HK-2 (cell line): ENCODE results near the gene C4B.
"Not testable (repeated sequence)": the region's sequence is repeated elsewhere in the genome, so short reads cannot be mapped to it uniquely, and the experiment has no call there.

ENCODE experiments used
- DNase-seq: peaks from one replicate; pipeline ENCODE4 v3.0.0-alpha.2; 2018; ENCODE audit not compliant: unreplicated experiment

The C4B gene

GRCh38 chr6:31980998-31981397, 33.6 kb upstream of the C4B start:
- not testable (repeated sequence) for DNase-seq

- DNase-seq: not testable (repeated sequence)
These were observed 32.9 kb upstream of the C4B start, which contains the start of gene C4A for GRCh38 chr6:31981744-31982143. TSS of gene C4A (plus strand) at chr6:31982057. CDS start at chr6:31982108, 51 bp downstream.

GRCh38 chr6:31989363-31989762, 25.2 kb upstream of the C4B start:
- not testable (repeated sequence) for DNase-seq

GRCh38 chr6:31994421-31994820, 20.2 kb upstream of the C4B start:
- not testable (repeated sequence) for DNase-seq

GRCh38 chr6:31996385-31996784, 18.2 kb upstream of the C4B start:
- DNase-seq: not testable (repeated sequence)

- not testable (repeated sequence) for DNase-seq
These were observed 11.9 kb upstream of the C4B start for GRCh38 chr6:32002546-32003268.

GRCh38 chr6:32003301-32003700, 11.3 kb upstream of the C4B start:
- DNase-seq: not testable (repeated sequence)

- DNase-seq: not testable (repeated sequence)
These were observed 10.2 kb upstream of the C4B start for GRCh38 chr6:32004393-32004792.

GRCh38 chr6:32004864-32005537, 9.6 kb upstream of the C4B start:
- DNase-seq: not testable (repeated sequence)

- DNase-seq: not testable (repeated sequence)
These were observed 9.1 kb upstream of the C4B start for GRCh38 chr6:32005538-32005880.

- DNase-seq: not testable (repeated sequence)
These were observed 8.5 kb upstream of the C4B start for GRCh38 chr6:32005991-32006529.

- not testable (repeated sequence) for DNase-seq
These were observed 7.5 kb upstream of the C4B start for GRCh38 chr6:32007086-32007485.

- not testable (repeated sequence) for DNase-seq
These were observed 6.6 kb upstream of the C4B start for GRCh38 chr6:32008037-32008436.

- DNase-seq: not testable (repeated sequence)
These were observed 6.0 kb upstream of the C4B start for GRCh38 chr6:32008616-32009015.

GRCh38 chr6:32009537-32009936, 5.1 kb upstream of the C4B start:
- DNase-seq: not testable (repeated sequence)

- not testable (repeated sequence) for DNase-seq
These were observed 3.6 kb upstream of the C4B start for GRCh38 chr6:32010856-32011530.

GRCh38 chr6:32012941-32013617, 1.5 kb upstream of the C4B start:
- DNase-seq: not testable (repeated sequence)

GRCh38 chr6:32013738-32014137, 857 bp upstream of the C4B start:
- DNase-seq: not testable (repeated sequence)

- not testable (repeated sequence) for DNase-seq
These were observed 7.5 kb downstream of the C4B start for GRCh38 chr6:32022100-32022499.

- not testable (repeated sequence) for DNase-seq
These were observed 14.0 kb downstream of the C4B start for GRCh38 chr6:32028631-32029030.

GRCh38 chr6:32029553-32029952, 15.0 kb downstream of the C4B start:
- not testable (repeated sequence) for DNase-seq
